Astrocyte (in vitro differentiated cells and primary cell): ENCODE results near the gene SLC39A7.

Experiments used
- EZH2 ChIP-seq: IDR thresholded peaks from 2 replicates; pipeline ENCODE4 v1.6.1; 2012; ENCODE audit warnings: mild to moderate bottlenecking, low read length, inconsistent platforms; ENCODE audit not compliant: insufficient read depth
- TF ChIP-seq, protein P1 (sequence below): IDR thresholded peaks from 2 replicates; pipeline ENCODE4 v1.5.1; 2011; ENCODE audit warnings: low read depth, mild to moderate bottlenecking, inconsistent platforms, low read length, moderate library complexity; ENCODE audit not compliant: insufficient read depth

DNA sequence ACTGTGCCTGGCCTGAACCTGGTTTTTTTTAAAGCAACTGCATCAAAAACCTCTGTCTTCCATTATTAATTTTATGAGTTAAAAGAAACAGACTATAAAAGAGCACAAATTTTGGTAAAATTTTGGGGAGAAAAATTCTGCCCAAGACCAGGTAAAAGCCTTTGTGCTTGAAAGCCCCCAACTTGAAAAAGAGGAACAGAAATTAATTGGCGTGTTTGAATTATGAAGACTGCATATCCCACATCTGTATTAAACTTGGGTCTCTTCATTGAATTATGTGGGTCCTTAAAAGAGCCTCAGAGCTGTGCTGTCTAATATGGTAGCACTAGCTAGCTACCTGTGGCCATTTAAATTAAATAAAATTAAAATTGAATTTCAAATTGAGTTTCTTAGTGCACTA, 49.6 kb upstream of the SLC39A7 start:
- TF ChIP-seq, protein P1, sequence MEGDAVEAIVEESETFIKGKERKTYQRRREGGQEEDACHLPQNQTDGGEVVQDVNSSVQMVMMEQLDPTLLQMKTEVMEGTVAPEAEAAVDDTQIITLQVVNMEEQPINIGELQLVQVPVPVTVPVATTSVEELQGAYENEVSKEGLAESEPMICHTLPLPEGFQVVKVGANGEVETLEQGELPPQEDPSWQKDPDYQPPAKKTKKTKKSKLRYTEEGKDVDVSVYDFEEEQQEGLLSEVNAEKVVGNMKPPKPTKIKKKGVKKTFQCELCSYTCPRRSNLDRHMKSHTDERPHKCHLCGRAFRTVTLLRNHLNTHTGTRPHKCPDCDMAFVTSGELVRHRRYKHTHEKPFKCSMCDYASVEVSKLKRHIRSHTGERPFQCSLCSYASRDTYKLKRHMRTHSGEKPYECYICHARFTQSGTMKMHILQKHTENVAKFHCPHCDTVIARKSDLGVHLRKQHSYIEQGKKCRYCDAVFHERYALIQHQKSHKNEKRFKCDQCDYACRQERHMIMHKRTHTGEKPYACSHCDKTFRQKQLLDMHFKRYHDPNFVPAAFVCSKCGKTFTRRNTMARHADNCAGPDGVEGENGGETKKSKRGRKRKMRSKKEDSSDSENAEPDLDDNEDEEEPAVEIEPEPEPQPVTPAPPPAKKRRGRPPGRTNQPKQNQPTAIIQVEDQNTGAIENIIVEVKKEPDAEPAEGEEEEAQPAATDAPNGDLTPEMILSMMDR, result no peak
- no peak for TF ChIP-seq EZH2
